OCI-LY1 (cell line): Measurements from ENCODE around the gene MYBPC3.

ENCODE experiments used
- H2AFZ ChIP-seq: fragments of 200-600 bp; sonication (generic), shearing (Covaris generic); 2 replicates; pipeline ENCODE4 v1.6.0; 2014; ENCODE audit warnings: antibody characterized with exemption, mild to moderate bottlenecking, low read length
- H3F3A ChIP-seq: fragments of 200-600 bp; sonication (generic), shearing (Covaris generic); 2 replicates; pipeline ENCODE4 v1.6.0; 2014; ENCODE audit warnings: mild to moderate bottlenecking, antibody characterized with exemption, low read length, moderate library complexity; ENCODE audit not compliant: insufficient read depth
- H3K27ac ChIP-seq: fragments of 200-600 bp; sonication (generic); 2 replicates; pipeline ENCODE4 v1.5.1; 2014; ENCODE audit warnings: low read length, mixed run types, mild to moderate bottlenecking, low read depth; ENCODE audit not compliant: poor library complexity, severe bottlenecking
- H3K27me3 ChIP-seq: fragments of 200-600 bp; sonication (generic); 2 replicates; pipeline ENCODE4 v1.6.0; 2014; ENCODE audit warnings: antibody characterized with exemption, mild to moderate bottlenecking, low read length, moderate library complexity; ENCODE audit not compliant: insufficient read depth
- H3K36me3 ChIP-seq: fragments of 200-600 bp; sonication (generic); 2 replicates; pipeline ENCODE4 v1.6.1; 2014; ENCODE audit warnings: mild to moderate bottlenecking, antibody characterized with exemption, low read length, moderate library complexity, mixed read lengths; ENCODE audit not compliant: insufficient read depth
- H3K4me1 ChIP-seq: fragments of 200-600 bp; sonication (generic); 2 replicates; pipeline ENCODE4 v1.5.1; 2014; ENCODE audit warnings: mild to moderate bottlenecking, low read length, moderate library complexity; ENCODE audit not compliant: insufficient read depth, severe bottlenecking
- H3K4me2 ChIP-seq: fragments of 200-600 bp; sonication (generic), shearing (Covaris generic); 2 replicates; pipeline ENCODE4 v1.6.1; 2014; ENCODE audit warnings: low read length
- H3K4me3 ChIP-seq: fragments of 200-600 bp; sonication (generic); 2 replicates; pipeline ENCODE4 v1.5.1; 2014; ENCODE audit warnings: low read length, low read depth, mild to moderate bottlenecking, mixed read lengths; ENCODE audit not compliant: poor library complexity, severe bottlenecking
- H3K79me2 ChIP-seq: fragments of 200-600 bp; shearing (Covaris generic); 2 replicates; pipeline ENCODE4 v1.6.1; 2016; ENCODE audit warnings: mixed run types, low read length, mixed read lengths; ENCODE audit not compliant: insufficient read depth
- H3K9ac ChIP-seq: fragments of 200-600 bp; sonication (generic), shearing (Covaris generic); 2 replicates; pipeline ENCODE4 v1.6.1; 2014; ENCODE audit warnings: mild to moderate bottlenecking, low read length, mixed read lengths
- H3K9me2 ChIP-seq: fragments of 200-600 bp; sonication (generic), shearing (Covaris generic); 2 replicates; pipeline ENCODE4 v1.6.1; 2014; ENCODE audit warnings: low read depth, mild to moderate bottlenecking, low read length, mixed read lengths
- H3K9me3 ChIP-seq: fragments of 200-600 bp; shearing (Covaris generic); 2 replicates; pipeline ENCODE4 v1.6.1; 2014; ENCODE audit warnings: low read length, mixed read lengths
- H4K20me1 ChIP-seq: fragments of 200-600 bp; sonication (generic), shearing (Covaris generic); 2 replicates; pipeline ENCODE4 v1.6.0; 2016; ENCODE audit warnings: mild to moderate bottlenecking, low read length; ENCODE audit not compliant: insufficient read depth
- CTCF ChIP-seq: fragments of 200-600 bp; sonication (generic), shearing (Covaris generic); IDR thresholded peaks from 2 replicates; pipeline ENCODE4 v1.5.1; 2017; ENCODE audit warnings: mild to moderate bottlenecking, antibody characterized with exemption, low read length, moderate library complexity, mixed read lengths
- EZH2 ChIP-seq: fragments of 200-600 bp; sonication (generic), shearing (Covaris generic); IDR thresholded peaks from 2 replicates; pipeline ENCODE4 v1.8.0; 2017; ENCODE audit warnings: borderline replicate concordance, mixed run types, mild to moderate bottlenecking, antibody characterized with exemption, low read length, moderate library complexity, mixed read lengths

MYBPC3 gene

DNA sequence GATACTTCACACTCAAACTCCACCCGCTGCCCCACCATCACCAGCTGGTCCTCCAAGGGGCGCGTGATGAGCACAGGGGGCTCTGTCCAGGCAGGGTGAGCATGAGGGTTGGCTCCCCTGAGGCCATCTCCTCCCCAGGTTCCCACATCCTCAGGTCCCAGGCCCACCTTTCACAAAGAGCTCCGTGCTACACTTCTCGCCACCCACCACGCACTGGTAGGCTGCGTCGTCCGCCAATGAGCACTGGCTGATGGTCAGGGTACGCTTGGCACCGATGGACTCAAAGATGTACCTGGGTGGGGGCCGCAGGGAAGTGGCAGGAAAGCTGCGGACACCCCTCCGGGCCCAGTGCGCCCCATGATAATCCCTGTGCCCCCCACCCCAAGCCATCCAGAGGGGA is 9.6 kb downstream of the MYBPC3 start:
- H3K4me1 ChIP-seq: no peaks in the 10 kb centered on the region
- no peak overlapping the region for H3K9ac ChIP-seq
- no peaks in the 10 kb centered on the region for H3K79me2 ChIP-seq
- H2AFZ ChIP-seq: no peak overlapping the region
- H3K4me2 ChIP-seq: no peak overlapping the region
- H3K27me3 ChIP-seq: peaks cover 5% of the 10 kb centered on the region; the same call in 1 of the 2 replicates
- no peak overlapping the region for H3K4me3 ChIP-seq
- H3F3A ChIP-seq: no peaks in the 10 kb centered on the region
- no peak overlapping the region for H3K27ac ChIP-seq
- no peaks in the 10 kb centered on the region for H4K20me1 ChIP-seq
- no peaks in the 10 kb centered on the region for H3K36me3 ChIP-seq
- TF ChIP-seq CTCF: no peak
- no peak for TF ChIP-seq EZH2
- H3K9me3 ChIP-seq: no peaks in the 10 kb centered on the region
- H3K9me2 ChIP-seq: no peaks in the 10 kb centered on the region

DNA sequence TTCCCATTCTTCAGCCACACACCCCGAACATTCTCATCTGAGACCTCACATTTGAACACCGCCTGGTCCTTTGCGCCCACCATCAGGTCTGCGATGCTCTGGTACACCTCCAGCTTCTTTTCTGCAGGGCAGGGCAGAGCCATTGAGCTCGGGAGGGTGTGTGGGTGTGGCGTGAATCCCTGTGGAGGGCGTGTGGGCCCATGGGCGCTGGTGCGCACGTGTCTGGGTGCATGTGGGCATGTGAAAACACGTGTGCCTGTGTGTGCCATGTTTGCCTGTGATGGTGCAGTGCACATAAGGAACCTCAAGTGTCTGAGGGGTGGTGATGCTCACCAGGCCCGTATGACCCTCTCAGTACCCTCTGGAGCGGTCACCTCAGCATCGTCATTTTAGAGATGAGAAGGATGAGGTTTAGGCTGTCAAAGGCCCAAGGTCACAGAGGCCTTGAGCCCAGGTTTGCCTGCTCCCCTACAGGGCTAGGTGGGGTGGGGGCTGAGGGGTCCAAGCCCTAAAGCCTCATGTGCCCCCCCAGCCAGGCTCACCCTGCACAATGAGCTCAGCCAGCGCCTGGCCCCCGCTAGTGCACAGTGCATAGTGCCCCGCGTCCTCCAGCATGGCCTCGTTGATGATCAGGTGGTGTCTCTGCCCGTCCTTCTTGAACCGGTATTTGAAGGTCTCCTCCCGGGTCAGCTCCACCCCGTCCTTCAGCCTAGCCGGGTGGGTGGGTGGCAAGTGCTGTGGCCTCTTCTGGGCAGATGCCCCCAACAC is 10.3 kb downstream of the MYBPC3 start:
- Histone ChIP-seq H3K4me3 (no peak overlapping the region), H3K27ac (no peak overlapping the region), H2AFZ (no peak overlapping the region), H3K4me2 (no peak overlapping the region), H3K79me2 (no peaks in the 10 kb centered on the region), H3K4me1 (no peaks in the 10 kb centered on the region), H3F3A (no peaks in the 10 kb centered on the region), H4K20me1 (no peaks in the 10 kb centered on the region), H3K36me3 (no peaks in the 10 kb centered on the region), H3K27me3 (peaks cover 5% of the 10 kb centered on the region; the same call in 1 of the 2 replicates), H3K9ac (no peak overlapping the region), H3K9me2 (no peaks in the 10 kb centered on the region), H3K9me3 (no peaks in the 10 kb centered on the region)
- TF ChIP-seq CTCF (no peak), EZH2 (no peak)

GRCh38 chr11:47340980-47341775 is 11.3 kb downstream of the MYBPC3 start:
- Histone ChIP-seq H3K4me2 (no peak overlapping the region), H3K9me3 (no peaks in the 10 kb centered on the region), H3K36me3 (no peaks in the 10 kb centered on the region), H3K9me2 (no peaks in the 10 kb centered on the region), H3K27me3 (peaks cover 5% of the 10 kb centered on the region; the same call in 1 of the 2 replicates), H3K79me2 (no peaks in the 10 kb centered on the region), H3F3A (no peaks in the 10 kb centered on the region), H3K4me3 (no peak overlapping the region), H3K9ac (no peak overlapping the region), H4K20me1 (no peaks in the 10 kb centered on the region), H3K27ac (no peak overlapping the region), H3K4me1 (no peaks in the 10 kb centered on the region), H2AFZ (no peak overlapping the region)
- TF ChIP-seq CTCF (no peak), EZH2 (no peak)
